GM10266 (cell line): ENCODE results near the gene MRPS14.

ENCODE experiments used
- DNase-seq: peaks from one replicate; pipeline ENCODE4 v3.0.0; 2012; ENCODE audit errors: extremely low spot score
- TF ChIP-seq, protein P1 (sequence below): IDR thresholded peaks from 2 replicates; pipeline ENCODE4 v1.5.1; 2012; ENCODE audit warnings: mild to moderate bottlenecking, low read depth; ENCODE audit not compliant: control insufficient read depth, insufficient read depth; ENCODE audit errors: missing control alignments

MRPS14 gene

DNA sequence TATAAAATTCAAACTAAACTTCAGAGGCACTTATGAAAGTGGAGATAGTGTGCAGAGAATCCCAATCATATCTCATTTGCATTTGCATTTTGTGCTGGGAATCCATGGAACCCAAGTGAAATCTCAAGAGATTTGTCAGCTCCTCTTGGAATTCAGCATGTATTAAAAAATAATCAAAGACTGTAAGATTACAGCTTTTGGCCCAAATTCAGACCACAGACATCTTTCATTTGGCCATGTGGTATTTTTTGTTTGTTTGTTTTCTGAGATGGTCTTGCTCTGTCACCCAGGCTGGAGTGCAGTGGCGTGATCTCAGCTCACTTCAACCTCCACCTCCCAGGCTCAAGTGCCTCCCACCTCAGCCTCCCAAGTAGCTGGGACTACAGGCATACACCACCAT is 27.3 kb downstream of the MRPS14 start:
- no peak for DNase-seq
- TF ChIP-seq, protein P1, sequence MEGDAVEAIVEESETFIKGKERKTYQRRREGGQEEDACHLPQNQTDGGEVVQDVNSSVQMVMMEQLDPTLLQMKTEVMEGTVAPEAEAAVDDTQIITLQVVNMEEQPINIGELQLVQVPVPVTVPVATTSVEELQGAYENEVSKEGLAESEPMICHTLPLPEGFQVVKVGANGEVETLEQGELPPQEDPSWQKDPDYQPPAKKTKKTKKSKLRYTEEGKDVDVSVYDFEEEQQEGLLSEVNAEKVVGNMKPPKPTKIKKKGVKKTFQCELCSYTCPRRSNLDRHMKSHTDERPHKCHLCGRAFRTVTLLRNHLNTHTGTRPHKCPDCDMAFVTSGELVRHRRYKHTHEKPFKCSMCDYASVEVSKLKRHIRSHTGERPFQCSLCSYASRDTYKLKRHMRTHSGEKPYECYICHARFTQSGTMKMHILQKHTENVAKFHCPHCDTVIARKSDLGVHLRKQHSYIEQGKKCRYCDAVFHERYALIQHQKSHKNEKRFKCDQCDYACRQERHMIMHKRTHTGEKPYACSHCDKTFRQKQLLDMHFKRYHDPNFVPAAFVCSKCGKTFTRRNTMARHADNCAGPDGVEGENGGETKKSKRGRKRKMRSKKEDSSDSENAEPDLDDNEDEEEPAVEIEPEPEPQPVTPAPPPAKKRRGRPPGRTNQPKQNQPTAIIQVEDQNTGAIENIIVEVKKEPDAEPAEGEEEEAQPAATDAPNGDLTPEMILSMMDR, result no peak

DNA sequence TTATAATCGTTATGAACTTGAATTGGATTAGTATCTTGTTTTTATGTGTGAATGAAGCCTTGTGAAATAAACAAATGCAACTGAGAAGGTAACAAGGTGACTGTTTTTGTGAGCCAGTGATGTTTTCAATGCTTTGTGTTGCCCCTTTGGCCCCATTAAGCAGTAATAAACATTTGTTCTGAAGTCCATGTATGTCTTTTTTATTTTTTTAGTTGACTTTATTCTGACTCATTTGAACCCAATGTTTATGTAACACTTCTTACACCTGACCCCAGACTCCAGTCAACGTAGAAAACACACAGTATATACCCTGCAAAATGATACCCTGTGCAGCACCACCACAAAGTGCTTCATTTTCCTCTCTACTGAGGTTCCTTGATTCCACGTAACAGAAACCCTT is 28.1 kb downstream of the MRPS14 start:
- TF ChIP-seq, protein P1, result no peak

DNA sequence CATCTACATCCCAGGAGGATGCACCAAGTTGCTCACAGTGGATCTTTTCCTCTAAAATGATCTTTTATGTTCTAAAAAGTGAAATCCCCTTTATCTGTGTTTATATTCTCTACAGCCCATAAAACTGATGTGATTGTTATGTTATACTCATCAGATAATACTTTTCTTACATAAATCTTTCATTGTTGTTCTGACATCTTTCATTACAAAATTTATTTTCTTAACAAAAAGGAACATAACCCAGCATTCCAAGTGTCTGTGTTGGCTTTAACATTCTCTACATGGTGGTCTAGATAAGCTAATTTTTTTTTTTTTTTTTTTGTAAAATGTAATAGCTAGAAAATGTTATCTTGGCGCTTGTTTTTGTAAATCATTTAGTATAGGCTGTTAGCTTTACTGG is 31.8 kb downstream of the MRPS14 start:
- no peak for DNase-seq
- TF ChIP-seq, protein P1, result no peak

More for the DNA sequence above, 28.1 kb downstream of the MRPS14 start:
- DNase-seq, result no peak

DNA sequence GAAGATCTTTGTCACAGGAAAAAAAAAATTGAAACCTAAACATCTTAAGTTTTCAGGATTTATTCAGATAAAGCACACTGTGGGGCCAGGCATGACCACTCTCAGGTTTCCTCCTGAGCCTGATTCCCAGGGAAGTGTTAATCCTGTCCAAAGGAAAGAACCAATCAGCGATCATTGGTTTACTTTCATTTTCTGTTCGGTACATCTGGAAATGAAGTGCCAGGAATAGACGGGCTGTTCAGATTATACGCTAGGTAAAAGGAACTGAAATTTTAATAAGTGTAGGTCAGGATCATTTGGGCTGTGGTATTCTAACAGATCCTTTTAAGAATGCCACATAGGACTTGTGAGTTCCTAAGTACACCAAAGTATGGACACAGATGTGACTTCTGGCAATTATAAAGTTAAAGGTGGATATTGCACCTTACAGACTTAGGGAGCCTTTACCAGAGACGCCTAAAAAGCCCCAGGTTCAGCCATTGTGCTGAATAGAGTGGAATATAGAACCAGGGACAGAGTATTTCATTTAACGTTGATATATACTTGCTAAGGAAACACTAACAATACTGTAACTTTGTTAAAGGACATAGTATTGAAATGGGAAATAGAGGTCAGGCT is 32.7 kb downstream of the MRPS14 start:
- TF ChIP-seq, protein P1, result no peak
- DNase-seq, result no peak

DNA sequence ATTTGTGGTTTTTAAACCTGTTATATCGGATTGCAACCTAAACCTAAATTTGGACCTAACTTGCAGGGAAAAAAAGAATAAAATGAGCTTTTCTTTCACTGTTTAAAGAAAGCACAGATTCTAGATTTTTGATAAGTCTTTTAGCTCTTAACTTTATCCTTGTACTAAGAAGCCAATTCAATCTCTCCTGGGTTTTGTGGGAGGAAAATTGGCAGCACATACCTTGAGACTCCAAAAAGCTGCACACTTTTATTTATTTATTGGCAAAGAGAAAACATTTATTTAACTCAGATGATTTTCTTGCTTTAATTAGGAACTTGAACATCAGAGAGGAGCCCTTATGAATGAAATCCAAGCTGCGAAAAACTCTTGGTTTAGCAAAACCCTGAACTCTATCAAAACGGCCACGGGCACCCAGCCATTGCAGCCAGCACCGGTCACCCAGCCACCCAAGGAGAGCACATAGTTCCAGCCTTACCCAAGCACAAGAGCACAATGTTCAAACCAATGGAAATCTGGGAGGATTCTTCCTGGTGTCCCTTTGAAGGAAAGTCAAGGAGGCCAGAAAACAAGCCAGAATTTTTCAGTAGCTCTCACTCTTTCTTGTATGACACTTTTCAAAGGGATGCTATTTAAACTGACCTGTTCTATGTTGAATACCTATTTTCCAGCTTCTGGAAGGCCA is 33.5 kb downstream of the MRPS14 start:
- no peak for DNase-seq
- TF ChIP-seq, protein P1, result no peak

DNA sequence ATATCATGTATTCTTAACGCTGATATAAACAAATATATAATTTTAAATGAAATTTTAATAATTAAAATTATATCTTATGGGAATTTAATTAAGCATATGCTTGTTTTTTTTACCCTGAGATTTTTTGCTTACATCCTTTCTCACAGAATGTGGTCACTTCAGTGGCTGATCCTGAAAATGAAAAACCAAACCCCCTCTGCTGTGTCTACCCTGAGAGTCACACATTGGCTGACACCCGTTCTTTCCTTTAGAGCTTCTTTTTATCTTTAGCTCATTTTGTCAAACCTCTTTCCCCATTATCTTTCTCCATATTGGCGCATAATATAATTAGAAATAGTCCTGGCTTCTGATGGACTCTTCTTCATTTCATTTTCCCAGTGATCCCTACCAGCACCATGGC is 34.2 kb downstream of the MRPS14 start:
- TF ChIP-seq, protein P1, result no peak
- DNase-seq, result peak; percentile 30

DNA sequence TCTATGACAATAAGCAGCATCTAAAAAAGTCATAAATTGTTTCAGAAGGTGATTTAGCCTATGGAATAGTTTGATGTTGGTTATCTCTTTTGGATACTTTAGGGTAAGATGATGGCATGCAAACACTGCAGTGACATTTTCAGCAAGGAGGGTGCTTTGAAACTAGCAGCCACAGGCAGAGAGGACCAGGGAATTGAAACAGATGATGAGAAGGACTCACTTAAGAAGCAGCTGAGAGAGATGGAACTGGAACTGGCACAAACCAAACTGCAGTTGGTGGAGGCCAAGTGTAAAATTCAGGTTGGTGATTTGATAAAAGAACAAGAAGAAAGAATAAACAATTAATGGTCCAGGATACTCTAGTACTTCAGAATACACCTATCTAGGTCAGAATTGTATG is 34.7 kb downstream of the MRPS14 start:
- no peak for DNase-seq
- TF ChIP-seq, protein P1, result no peak
